ENCODE results near the gene GFRA1.

Gene GFRA1

DNA sequence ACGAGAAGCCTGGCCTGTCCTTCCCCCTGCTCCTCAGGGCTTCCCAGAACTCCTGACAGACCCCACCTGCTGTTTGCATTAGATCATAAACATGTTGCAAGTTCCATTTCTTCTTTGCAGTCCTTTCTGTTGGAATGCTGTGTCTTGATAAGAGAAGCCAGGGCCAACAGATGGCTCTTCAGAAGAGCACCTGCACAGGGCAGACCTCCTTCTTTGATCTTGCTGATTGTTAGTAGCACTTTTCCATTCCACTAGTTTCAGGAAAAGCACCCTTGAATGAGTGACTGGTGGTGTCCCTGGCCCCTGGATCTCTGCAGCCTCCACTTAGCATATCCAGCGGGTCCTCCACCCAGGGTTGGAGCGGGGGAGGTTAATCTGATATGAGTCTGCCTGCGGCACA is 243.2 kb downstream of the GFRA1 start:
- DNase-seq (ENCODE audit: low read depth in 2 of 2) = no peak

DNA sequence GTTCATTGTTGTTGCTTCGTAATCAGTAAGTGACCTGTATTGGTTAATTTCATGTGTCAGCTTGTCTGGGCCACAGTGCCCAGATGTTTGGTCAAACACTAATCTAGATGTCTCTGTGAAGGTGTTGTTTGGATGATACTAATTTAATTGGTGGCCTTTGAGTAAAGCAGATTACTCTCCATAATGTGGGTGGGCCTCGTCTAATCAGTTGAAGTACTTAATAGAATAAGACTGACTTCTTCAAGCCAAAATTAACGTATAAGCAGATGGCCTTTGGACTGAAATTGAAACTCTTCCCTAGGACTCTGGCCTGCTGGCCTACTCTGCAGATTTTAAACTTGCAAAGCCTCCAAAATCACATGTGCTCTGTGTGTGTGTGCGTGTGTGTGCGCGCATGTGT is 245.7 kb downstream of the GFRA1 start:
- no peak for DNase-seq (ENCODE audit: low read depth in 2 of 2)

DNA sequence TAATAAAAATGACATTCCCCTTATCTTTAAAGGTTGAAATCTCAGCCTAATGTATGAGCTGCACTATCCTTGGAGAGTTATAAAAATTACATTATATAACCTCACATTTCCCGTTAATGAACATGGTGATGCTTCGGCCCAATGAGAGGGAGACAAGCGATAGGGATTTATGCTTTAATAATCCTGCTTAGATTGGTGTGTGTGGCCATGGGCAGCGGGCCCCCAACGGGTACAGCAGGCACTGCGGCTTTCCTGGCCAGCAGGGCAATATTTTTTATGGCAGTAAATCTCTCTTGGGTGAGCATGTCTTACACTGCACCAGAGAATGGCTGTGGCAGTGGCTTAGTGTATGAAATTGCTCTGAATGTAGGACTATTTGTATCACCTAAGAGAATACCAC is 246.3 kb downstream of the GFRA1 start:
- no peak for DNase-seq (ENCODE audit: low read depth in 2 of 2)

DNA sequence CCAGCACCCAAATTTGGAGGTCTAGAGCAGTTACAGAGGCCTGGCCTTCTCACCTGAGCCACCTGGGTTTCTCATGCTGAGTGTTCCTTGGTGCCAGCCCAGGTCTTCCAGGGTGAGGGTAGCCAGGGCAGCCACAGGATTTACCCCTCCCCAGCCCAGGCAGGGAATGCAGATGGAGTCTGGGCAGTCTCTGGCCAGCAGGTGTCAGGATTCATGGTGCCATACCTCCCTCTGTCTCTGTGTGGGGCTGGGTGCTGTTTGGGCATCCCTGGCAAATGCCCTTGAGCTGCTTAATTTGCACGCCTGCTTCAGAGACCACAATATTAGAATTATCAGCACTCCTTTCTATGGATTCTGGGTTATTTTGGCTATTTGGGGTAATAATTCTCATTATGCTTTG is 246.7 kb downstream of the GFRA1 start:
- DNase-seq (ENCODE audit: low read depth in 2 of 2) = no peak

DNA sequence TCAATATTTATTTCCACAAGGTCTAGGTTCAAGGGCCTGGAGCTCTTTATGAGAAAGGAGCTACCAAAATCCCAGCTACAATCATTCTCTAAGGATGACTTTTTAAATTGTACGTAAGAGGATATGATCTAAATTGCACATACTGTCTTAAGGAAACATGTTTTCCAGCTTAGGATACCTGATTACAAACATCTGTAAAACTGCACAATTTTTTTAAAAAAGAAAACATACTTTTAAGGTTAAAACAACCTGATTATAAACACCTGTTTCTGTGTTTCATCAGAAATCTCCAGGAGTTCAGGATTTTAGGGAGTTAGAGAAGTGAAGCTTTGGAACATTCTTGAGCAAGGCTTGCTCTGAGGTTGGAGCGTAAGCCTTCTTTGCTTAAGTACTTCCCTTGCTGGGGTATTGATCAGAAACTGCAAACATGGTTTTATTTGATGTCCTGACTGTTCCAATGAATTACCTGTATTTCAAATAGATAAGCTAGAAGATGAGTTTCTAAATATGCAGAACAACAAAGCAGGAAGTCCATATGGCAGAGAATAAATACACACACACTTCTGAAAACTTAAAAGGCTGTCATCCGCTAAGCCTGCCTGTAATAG is 248.6 kb downstream of the GFRA1 start:
- DNase-seq (ENCODE audit: low read depth in 2 of 2) = no peak

DNA sequence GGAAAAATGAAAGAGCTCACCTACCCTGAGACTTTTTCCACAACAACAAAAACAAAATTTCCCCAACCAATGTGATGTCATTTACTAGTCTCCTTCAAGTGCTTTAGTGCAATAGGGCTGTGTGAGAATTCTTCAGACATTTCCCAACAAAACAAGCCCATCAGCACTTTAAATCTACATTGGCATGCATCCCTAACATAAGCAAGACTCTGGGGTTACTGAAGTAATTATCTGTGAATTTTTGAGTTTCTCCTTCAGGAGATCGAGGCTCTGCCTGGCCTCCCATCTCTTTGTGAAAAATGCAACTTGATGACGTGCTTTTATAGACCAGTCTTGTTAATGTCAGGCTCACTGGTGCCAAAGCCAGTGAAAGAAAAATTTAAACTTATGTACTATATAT is 255.6 kb downstream of the GFRA1 start:
- DNase-seq (ENCODE audit: low read depth in 2 of 2) = no peak

DNA sequence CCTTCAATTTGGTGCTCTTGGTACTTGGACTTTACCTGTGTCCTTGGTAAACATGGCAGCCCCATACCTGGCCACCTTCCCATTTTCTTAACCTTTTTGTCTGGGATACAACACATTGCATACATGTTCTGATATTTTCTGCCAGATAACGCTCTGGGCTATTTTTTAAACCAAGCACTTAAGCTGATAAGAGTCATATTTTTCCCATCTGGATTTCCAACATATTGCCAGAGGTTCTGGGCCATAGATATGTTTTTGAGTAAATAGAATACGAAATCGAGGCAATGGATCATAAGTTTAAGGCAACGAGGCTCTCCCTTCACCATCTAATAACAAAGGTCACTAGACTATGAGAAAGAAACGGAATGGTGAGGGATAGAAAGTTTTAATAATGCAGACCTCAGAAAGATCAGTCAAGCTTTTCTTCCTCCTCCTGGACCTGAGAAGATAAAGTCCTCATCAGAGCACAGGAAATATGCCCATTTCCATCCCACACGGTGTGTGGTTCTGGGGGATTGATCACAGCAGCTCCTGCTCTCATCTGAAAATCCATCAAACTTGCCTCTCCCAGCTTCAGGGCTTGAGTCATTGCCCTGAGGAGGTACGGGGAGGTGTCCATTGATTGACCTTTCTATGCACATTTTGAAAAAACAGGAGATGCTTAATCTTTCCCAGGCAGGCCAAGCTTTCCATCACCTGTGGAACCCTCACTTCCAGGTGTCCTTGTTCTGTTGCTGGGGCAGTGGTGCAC is 257.2 kb downstream of the GFRA1 start:
- DNase-seq (ENCODE audit: low read depth in 2 of 2) = no peak

DNA sequence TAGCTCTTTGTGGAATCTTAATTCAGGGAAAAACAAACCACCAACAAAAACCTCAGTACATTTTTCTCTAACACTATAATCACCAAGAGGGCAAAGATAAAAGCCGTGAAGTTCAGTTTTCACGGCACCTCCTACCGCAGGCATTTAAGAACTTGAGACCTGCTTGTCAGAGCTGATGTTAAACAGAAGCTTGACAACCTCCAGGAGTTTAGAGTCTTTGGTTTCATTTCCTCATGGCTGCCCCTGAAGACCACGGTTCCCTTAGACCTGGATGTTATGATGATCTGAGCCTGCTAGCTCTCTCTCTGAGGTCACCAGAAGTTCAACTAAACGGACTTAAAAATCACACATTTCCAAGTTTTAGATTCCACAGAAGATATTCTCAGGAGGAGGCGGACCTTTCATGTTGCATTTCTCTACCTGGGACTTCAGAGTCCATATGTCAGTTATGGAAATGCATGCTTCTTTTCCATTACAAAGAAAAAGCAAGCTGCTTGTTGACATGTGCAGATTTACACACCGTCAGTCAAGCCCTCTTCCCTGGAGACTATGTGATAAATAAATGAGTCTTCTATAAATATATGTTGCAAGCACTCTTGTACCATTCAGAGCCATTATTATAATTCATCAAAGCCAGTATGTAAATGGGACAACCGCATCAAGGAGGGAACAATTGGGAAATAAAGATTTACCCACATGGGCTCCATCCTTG is 258.0 kb downstream of the GFRA1 start:
- no peak for DNase-seq (ENCODE audit: low read depth in 2 of 2)

DNA sequence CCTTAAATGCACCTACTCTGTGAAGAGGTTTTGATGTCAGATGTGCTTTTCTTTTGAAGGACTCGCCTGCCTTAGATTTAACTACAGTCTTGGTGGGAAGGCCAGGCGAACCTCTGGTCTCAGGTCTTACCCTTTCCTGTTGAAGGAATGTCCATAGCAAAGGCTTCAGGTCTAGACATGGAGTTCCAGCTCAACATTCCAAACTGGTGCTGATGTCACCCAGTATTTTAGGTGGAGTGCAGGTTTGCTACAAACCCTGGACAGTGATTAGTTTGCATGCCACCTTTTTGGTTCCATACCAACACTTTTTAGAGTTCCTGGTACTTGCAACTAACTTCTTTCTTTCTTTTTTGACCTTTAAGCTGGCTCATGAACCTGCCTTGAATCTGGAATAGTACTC is 258.7 kb downstream of the GFRA1 start:
- no peak for DNase-seq (ENCODE audit: low read depth in 2 of 2)

DNA sequence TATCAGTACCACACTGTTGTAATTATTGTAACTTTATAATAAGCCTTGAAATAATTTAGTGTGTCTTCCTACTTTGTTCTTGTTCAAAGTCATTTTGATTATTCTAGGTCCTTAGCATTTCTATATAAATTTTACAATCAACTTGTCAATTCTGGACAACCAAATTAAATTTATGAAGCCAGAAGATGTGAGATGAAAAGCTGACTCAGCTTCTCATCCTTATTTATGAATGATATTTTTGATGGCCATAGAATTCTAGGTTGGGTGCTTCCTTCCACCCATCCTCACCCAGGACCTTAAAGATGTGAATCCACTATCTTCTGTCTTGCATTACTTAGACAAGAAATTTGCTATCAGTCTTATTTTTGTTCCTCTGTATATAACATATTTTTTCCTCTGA is 261.1 kb downstream of the GFRA1 start:
- no peak for DNase-seq (ENCODE audit: low read depth in 2 of 2)

DNA sequence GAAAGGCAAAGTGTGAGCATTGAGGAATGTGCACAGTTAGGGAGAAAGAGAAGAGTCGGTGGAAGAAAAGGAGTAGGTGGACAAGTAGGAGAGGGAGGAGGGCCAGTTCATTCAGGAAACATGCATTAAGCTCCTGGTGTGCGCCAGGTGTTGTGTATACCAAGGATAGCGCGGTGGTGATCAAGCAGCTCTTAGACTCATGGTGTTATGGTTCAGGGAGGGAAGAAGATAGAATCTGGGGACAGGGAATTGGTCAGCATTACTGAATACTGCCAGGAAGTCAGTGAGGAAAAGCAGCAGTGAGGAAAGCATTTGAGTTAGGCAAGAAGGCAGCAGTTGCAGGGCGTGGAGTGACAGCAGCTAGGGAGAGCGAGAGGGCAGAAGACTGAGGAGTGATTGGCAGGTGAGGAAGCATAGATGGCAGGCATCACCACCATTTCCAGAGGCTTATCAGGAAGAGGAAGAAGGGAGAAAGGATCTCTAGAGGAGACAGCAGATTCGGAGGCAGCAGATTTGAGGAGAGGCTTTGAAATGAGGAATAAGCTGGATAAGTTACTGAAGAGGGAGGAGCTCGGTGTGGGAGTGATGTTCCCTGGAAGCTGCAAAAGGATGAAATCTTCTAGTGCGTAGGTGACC is 265.6 kb downstream of the GFRA1 start:
- DNase-seq (ENCODE audit: low read depth in 2 of 2) = no peak

Measured in stimulated activated CD8-positive, alpha-beta memory T cell treated with anti-CD3 and anti-CD28 coated beads, Interleukin-7, amount 100 ng/mL, for 4 hours (primary cell).